HepG2 (cell line): ENCODE results near the gene PEX11B. TPM values are rescaled to one million over a fixed set of nuclear protein-coding genes. Genes with fewer than 3 reads are reported as not detected.

Experiments used
- CREM ChIP-seq, 2 experiments: sonication (generic) in 1 of 2; formaldehyde crosslinking in 1 of 2; IDR thresholded peaks; 2 replicates each; pipeline versions ENCODE4 v1.4.0 to v1.6.1; 2016 to 2020; ENCODE audit warnings: antibody characterized with exemption in 1 of 2, mild to moderate bottlenecking in 1 of 2, missing genetic modification reagents in 1 of 2
- DPF2 ChIP-seq: sonication (generic); formaldehyde crosslinking; IDR thresholded peaks from 2 replicates; pipeline ENCODE4 v1.4.0; 2020; ENCODE audit warnings: mild to moderate bottlenecking, low read depth, missing genetic modification reagents, borderline replicate concordance
- HOXA7 ChIP-seq: sonication (generic); formaldehyde crosslinking; IDR thresholded peaks from 2 replicates; pipeline ENCODE4 v1.8.1; 2022; ENCODE audit warnings: mild to moderate bottlenecking, missing genetic modification reagents, moderate library complexity
- THAP11 ChIP-seq: IDR thresholded peaks from 2 replicates; pipeline ENCODE4 v1.6.1; 2016; ENCODE audit warnings: missing biosample characterization, missing genetic modification reagents
- ZBTB8A ChIP-seq: sonication (generic); formaldehyde crosslinking; IDR thresholded peaks from 2 replicates; pipeline ENCODE4 v1.4.0; 2020; ENCODE audit warnings: mild to moderate bottlenecking, low read depth, missing genetic modification reagents, borderline replicate concordance
- ZIK1 ChIP-seq: sonication (generic); formaldehyde crosslinking; IDR thresholded peaks from 2 replicates; pipeline ENCODE4 v1.5.0; 2020; ENCODE audit warnings: mild to moderate bottlenecking, low read depth, missing genetic modification reagents, borderline replicate concordance
- ZNF235 ChIP-seq: sonication (generic); formaldehyde crosslinking; IDR thresholded peaks from 2 replicates; pipeline ENCODE4 v1.8.1; 2023; ENCODE audit warnings: mild to moderate bottlenecking, missing genetic modification reagents, borderline replicate concordance
- ZNF367 ChIP-seq: sonication (generic); formaldehyde crosslinking; IDR thresholded peaks from 2 replicates; pipeline ENCODE4 v1.4.0; 2020; ENCODE audit warnings: missing genetic modification reagents, borderline replicate concordance
- ZNF720 ChIP-seq: sonication (generic); formaldehyde crosslinking; IDR thresholded peaks from 2 replicates; pipeline ENCODE4 v1.4.0; 2020; ENCODE audit warnings: missing genetic modification reagents
- polyA plus RNA-seq, 8 experiments: library from polyadenylated mRNA; depleted of rRNA in 3 of 8; stranded (reverse) in 7 of 8; unstranded in 1 of 8; fragments of >200 nt; fragmentation: Illumina TruSeq in 4 of 8; extraction: Trizol in 4 of 8; gene quantifications; 2 replicates each; pipeline versions ENCODE4 v1.2.1 to v1.2.3, GENCODE V29; 2011 to 2016; ENCODE audit warnings: low read depth in 4 of 8, missing spikeins in 1 of 8, mixed read lengths in 1 of 8; ENCODE audit not compliant: insufficient read depth in 1 of 8
- total RNA-seq, 5 experiments: library from RNA; depleted of rRNA; stranded (reverse); fragments of >200 nt; fragmentation: Illumina TruSeq; extraction: Trizol; gene quantifications; 2 replicates each; pipeline ENCODE4 v1.2.3, GENCODE V29; 2016; ENCODE audit warnings: low read depth in 1 of 5
- TF ChIP-seq, protein P1 (sequence below): sonication (generic); formaldehyde crosslinking; IDR thresholded peaks from 2 replicates; pipeline ENCODE4 v1.5.0; 2020; ENCODE audit warnings: mild to moderate bottlenecking, missing genetic modification reagents, borderline replicate concordance
- TF ChIP-seq, protein P2 (sequence below): sonication (generic); formaldehyde crosslinking; IDR thresholded peaks from 2 replicates; pipeline ENCODE4 v1.8.0; 2022; ENCODE audit warnings: mild to moderate bottlenecking, missing genetic modification reagents

PEX11B gene
- total and polyA plus RNA-seq, 2 of the 13 experiments (the other 11 are each of a cell fraction or from before 2014, with no cell fraction given), result 21.6 to 48.4 TPM

DNA sequence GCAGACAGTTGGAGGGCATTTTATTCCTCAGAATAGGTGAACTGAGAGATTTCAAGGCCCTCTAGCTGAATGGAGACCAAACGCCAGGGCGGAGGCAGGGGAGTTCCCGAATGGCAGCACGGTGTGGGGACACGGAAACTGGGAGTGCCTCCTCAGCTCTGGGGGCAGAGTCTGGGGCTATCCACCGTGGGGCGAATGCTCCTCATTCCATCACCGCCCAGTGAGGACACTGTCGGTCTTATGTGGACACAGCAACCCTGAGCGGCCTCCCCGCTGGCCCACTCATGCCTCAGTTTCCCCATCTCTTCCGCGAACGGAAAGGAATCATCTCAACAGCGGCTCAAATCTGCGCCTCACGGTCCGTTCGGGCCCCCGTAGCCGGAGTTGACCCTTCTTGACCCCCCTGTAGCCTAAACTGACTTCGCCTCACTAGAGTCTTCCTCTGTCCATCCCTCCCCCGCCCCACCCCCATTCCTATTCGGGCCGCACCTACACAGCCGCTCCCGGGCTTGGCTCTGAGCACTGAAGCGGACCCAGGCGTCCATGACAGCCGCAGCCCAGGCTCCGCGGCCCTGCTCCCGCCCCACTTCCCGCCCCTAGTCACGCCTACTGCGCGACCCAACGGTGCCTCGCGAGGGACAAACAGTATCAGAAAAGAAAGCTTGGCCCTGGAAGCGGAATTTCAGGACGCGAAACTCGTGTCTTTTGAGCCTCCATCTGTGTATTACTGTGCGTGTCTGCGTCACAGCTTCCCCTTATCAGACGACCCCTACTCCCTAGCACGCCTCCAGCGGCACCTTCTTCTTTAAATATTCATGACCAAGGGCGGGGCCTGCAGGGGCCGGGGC is at the start of gene PEX11B (continued):
- TF ChIP-seq, protein P1, sequence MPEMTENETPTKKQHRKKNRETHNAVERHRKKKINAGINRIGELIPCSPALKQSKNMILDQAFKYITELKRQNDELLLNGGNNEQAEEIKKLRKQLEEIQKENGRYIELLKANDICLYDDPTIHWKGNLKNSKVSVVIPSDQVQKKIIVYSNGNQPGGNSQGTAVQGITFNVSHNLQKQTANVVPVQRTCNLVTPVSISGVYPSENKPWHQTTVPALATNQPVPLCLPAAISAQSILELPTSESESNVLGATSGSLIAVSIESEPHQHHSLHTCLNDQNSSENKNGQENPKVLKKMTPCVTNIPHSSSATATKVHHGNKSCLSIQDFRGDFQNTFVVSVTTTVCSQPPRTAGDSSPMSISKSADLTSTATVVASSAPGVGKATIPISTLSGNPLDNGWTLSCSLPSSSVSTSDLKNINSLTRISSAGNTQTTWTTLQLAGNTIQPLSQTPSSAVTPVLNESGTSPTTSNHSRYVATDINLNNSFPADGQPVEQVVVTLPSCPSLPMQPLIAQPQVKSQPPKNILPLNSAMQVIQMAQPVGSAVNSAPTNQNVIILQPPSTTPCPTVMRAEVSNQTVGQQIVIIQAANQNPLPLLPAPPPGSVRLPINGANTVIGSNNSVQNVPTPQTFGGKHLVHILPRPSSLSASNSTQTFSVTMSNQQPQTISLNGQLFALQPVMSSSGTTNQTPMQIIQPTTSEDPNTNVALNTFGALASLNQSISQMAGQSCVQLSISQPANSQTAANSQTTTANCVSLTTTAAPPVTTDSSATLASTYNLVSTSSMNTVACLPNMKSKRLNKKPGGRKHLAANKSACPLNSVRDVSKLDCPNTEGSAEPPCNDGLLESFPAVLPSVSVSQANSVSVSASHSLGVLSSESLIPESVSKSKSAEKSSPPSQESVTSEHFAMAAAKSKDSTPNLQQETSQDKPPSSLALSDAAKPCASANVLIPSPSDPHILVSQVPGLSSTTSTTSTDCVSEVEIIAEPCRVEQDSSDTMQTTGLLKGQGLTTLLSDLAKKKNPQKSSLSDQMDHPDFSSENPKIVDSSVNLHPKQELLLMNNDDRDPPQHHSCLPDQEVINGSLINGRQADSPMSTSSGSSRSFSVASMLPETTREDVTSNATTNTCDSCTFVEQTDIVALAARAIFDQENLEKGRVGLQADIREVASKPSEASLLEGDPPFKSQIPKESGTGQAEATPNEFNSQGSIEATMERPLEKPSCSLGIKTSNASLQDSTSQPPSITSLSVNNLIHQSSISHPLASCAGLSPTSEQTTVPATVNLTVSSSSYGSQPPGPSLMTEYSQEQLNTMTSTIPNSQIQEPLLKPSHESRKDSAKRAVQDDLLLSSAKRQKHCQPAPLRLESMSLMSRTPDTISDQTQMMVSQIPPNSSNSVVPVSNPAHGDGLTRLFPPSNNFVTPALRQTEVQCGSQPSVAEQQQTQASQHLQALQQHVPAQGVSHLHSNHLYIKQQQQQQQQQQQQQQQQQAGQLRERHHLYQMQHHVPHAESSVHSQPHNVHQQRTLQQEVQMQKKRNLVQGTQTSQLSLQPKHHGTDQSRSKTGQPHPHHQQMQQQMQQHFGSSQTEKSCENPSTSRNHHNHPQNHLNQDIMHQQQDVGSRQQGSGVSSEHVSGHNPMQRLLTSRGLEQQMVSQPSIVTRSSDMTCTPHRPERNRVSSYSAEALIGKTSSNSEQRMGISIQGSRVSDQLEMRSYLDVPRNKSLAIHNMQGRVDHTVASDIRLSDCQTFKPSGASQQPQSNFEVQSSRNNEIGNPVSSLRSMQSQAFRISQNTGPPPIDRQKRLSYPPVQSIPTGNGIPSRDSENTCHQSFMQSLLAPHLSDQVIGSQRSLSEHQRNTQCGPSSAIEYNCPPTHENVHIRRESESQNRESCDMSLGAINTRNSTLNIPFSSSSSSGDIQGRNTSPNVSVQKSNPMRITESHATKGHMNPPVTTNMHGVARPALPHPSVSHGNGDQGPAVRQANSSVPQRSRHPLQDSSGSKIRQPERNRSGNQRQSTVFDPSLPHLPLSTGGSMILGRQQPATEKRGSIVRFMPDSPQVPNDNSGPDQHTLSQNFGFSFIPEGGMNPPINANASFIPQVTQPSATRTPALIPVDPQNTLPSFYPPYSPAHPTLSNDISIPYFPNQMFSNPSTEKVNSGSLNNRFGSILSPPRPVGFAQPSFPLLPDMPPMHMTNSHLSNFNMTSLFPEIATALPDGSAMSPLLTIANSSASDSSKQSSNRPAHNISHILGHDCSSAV (CRISPR knock-in tag), result no peak
- no peak for TF ChIP-seq ZBTB8A (CRISPR knock-in tag)
- TF ChIP-seq ZNF235 (CRISPR knock-in tag), result no peak
- TF ChIP-seq, protein P2, sequence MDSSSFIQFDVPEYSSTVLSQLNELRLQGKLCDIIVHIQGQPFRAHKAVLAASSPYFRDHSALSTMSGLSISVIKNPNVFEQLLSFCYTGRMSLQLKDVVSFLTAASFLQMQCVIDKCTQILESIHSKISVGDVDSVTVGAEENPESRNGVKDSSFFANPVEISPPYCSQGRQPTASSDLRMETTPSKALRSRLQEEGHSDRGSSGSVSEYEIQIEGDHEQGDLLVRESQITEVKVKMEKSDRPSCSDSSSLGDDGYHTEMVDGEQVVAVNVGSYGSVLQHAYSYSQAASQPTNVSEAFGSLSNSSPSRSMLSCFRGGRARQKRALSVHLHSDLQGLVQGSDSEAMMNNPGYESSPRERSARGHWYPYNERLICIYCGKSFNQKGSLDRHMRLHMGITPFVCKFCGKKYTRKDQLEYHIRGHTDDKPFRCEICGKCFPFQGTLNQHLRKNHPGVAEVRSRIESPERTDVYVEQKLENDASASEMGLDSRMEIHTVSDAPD (CRISPR knock-in tag), result no peak
- TF ChIP-seq ZIK1 (CRISPR knock-in tag), result no peak
- TF ChIP-seq ZNF367 (CRISPR knock-in tag), result no peak
- TF ChIP-seq HOXA7 (CRISPR knock-in tag), result no peak
- no peak for TF ChIP-seq ZNF720 (CRISPR knock-in tag)
- peak; percentile 82 for TF ChIP-seq THAP11 (CRISPR knock-in tag)
- no peak for TF ChIP-seq CREM (IDR thresholded peaks at IDR 0.05)
- TF ChIP-seq CREM (CRISPR knock-in tag; IDR thresholded peaks at IDR 0.05), result no peak
- 0 out of 2 replicates have a peak, but pooled peaks have one; percentile 35 for TF ChIP-seq DPF2 (CRISPR knock-in tag)
